IPS DF 4.7 (cell line): ENCODE data around the gene REEP3.
A peak's percentile ranks its signal among the peaks of the same experiment; 100 is the strongest.
"Not testable (repeated sequence)": the region's sequence is repeated elsewhere in the genome, so short reads cannot be mapped to it uniquely, and the experiment has no call there.

Experiments
- DNase-seq: peaks from one replicate; pipeline ENCODE4 v3.0.0-alpha.2; 2013; ENCODE audit warnings: low spot score; ENCODE audit errors: extremely low read depth

The REEP3 gene

GRCh38 chr10:63661347-63661746 is 140.1 kb downstream of the REEP3 start:
- DNase-seq, result no peak

DNA sequence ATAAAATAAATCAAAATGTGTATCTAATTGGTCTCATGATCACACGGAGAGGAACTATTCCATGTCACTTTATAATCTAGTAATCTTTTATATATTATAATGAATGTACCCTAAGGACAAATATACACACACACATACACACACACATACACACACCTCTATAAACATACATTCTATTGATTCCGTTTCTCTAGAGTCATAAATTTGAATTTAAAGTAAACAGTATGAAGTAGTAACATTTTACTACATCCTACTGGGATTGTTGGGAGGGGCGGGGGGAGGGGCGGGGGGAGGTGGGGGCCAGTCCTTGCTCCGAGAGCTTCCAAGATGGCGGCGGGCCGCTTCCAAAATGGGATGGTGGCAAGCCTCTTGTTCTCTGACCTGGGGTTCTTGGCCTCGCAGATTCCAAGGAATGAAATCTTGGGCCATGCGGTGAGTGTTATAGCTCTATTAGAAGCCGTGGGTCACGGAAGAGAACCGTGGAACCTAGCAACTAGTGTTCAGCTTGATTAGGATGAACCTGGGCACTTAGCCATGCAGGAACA is 143.2 kb downstream of the REEP3 start:
- no peak for DNase-seq

DNA sequence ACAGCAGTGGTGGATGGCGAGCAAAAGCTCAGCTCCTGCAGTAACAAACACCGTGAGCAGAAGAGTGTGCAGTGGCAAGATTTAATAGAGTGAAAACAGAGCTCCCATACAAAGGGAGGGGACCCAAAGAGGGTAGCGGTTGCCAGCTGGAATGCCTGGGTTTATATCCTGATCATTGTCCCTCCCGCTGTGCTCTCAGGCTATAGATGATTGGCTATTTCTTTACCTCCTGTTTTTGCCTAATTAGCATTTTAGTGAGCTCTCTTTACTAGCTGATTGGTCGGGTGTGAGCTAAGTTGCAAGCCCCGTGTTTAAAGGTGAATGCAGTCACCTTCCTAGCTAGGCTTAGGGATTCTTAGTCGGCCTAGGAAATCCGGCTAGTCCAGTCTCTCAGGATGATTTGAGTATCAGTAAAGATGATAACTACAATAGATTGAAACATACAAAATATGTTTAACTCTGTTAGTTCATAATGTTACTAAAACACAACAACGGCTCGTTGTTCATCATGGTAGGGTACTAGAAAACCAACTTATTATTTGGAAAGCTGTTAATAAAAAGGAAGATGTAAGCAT is 143.9 kb downstream of the REEP3 start:
- not testable (repeated sequence) for DNase-seq

- DNase-seq, result no peak
These were observed 144.5 kb downstream of the REEP3 start for GRCh38 chr10:63665670-63666134.

GRCh38 chr10:63666836-63667383 is 145.7 kb downstream of the REEP3 start:
- DNase-seq, result no peak

GRCh38 chr10:63667596-63668480 is 146.6 kb downstream of the REEP3 start:
- DNase-seq, result no peak

- DNase-seq, result peak; percentile 38
These were observed 149.2 kb downstream of the REEP3 start for GRCh38 chr10:63670291-63670898.

- DNase-seq, result no peak
These were observed 150.2 kb downstream of the REEP3 start for GRCh38 chr10:63671317-63671937.

- DNase-seq, result no peak
These were observed 151.3 kb downstream of the REEP3 start for GRCh38 chr10:63672491-63672890.

DNA sequence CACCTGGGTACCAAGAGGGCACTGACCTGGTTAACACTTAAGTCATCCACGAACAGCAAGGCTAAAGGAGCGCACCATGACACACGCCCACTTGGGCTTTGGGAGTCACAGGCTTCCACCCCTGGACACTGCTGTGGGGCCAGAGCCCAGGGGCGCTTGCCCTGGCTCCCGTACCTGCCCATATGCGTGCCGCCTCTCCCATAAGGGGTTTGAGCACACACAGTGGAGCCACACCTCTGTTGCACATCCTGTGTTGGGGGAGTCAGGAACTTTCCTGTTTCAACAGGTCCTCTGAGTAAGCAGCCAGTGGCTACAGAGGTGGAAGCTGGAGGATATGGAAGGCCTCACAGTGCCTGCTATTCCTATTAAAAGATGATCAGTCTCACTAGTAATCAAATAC is 152.0 kb downstream of the REEP3 start:
- DNase-seq, result no peak

GRCh38 chr10:63673846-63674245 is 152.6 kb downstream of the REEP3 start:
- no peak for DNase-seq
